Left ventricle myocardium superior (tissue), 1 donor: Measurements from ENCODE around the gene ATP5MK. TPM values are rescaled to one million over a fixed set of nuclear protein-coding genes. Genes with fewer than 3 reads are reported as not detected.

Source experiments
- microRNA-seq: library from miRNA; unstranded; fragments of <30 nt; microRNA quantifications from one replicate; pipeline ENCODE4 v1.2.0, GENCODE V29; 2020; ENCODE audit warnings: borderline number of aligned reads
- total RNA-seq: library from RNA; stranded (reverse); fragmentation: NEBNext Ultra II Directional; extraction: Animal tissue kit (Norgen Biotek cat#: 25700); gene quantifications from one replicate; pipeline ENCODE4 v1.2.1, GENCODE V29; 2021
- donor health status: DM: no; HTN: yes; CAD: no; lungs with severe emphysema.

The ATP5MK gene
- total RNA-seq, 1 donor from 2014 or later, result 1,234 TPM

Small RNA genes within 50 kb of the gene (microRNA-seq; reads per million reads assigned to microRNA genes)
- 1,276 reads per million, percentile 79 among the genes with 10 or more reads in this experiment for gene MIR1307

Other genes with a start within 250 kb of the ATP5MK start
- gene NT5C2, start 203.2 kb downstream of the ATP5MK start, total RNA-seq, result 39.3 TPM
- gene RPEL1, start 150.6 kb downstream of the ATP5MK start, total RNA-seq, result not detected
- not detected for gene INA, start 119.3 kb downstream of the ATP5MK start, total RNA-seq
- gene PCGF6, start 45.3 kb downstream of the ATP5MK start, total RNA-seq, result 5.5 TPM
- 2.8 TPM for gene TAF5, start 28.5 kb downstream of the ATP5MK start, total RNA-seq
- gene PDCD11, start 151 bp upstream of the ATP5MK start, total RNA-seq, result 12.1 TPM
- gene CALHM2, start 55.9 kb upstream of the ATP5MK start, total RNA-seq, result 9.8 TPM
- gene CALHM1, start 62.4 kb upstream of the ATP5MK start, total RNA-seq, result not detected
- not detected for gene CALHM3, start 82.8 kb upstream of the ATP5MK start, total RNA-seq
- gene NEURL1, start 97.2 kb upstream of the ATP5MK start, total RNA-seq, result not detected